ACHN (cell line): Measurements from ENCODE around the gene NIN.
"Not testable (repeated sequence)": the region's sequence is repeated elsewhere in the genome, so short reads cannot be mapped to it uniquely, and the experiment has no call there.

Experiments
- DNase-seq: peaks from one replicate; pipeline ENCODE4 v3.0.0-alpha.2; 2015
- in situ Hi-C: cut with HindIII; loops from 2 replicates; pipeline ENCODE4 v1.10.0; 2017; ENCODE audit warnings: low sequenced_read_pairs, low pct_ligation_motif_present, low pct_unique_long_range_greater_than_20kb

The NIN gene

DNA sequence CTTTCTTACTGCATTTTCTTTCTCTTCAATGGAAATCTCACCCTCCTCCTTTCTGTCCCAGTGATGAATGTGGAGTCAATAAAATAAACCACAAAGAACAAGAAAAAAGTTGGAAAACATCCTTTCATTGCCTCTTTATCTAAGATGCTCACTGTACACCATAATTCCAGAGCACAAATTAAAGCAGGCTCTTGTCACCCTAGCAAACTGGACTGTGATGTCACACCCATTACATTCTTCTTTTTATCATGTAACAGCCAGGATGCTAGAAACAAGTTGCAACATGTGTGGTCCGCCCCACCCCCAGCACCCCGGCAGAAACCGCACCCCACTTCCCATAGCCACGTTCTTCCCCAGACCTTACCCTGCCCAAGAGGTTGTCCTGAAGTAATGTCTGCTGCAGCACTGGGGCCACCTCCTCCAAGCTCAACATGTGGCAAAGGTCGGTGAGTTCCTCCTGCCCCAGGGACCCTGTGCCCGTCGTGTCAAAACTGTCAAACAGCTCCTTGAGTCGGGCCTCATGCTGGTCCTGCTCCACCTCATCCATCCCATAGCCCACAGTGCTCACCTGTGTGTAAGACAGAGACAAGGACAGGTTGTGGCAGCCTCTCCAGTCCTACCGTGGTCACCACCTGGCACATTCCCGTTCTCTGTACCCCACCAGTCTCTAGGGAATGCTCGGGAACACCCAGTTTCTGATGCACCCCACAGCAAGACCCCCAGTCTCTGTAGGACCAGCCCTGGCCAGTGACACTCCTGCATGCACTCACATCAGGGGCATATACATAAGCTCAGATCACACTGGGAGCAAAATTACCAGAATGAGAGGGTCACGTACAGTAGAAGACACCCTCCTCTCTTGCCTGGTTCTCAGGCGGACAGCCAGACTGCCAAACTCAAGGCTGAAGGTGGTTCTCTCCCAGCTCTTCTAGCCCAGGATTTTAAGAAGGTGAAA is 9.2 kb downstream of the NIN start:
- no peak for DNase-seq

DNA sequence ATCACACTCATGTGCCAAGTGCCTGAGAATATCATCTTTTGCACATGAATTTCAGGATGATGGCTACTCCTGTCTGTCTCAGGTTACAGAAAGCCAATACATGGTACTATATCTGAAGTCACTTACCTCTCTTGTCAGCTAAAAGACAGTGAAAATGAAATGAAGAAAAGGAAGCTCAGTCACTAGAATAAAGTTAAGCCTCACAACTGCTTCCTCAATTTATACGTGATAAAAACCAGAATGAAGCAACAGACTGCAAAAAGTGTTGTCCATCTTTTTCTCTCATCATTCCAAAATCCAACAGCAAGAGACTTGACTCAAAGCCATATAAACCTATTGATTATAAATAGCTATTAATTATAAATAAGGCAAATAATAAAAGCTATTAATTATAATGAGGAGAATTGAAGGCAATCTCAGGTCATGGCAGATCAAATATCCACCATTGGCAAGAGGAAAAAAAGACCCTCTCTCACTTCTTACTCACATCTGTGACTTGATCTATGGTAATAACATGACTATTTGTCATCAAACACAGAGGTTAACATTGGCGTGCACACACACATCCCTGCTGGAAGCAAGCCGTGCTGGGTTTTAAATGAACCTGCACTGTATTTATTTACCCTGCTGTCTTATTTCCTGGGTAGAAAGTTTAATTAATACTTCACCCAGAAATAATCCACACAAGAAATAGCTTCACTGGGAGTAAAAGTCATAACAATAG is 10.0 kb downstream of the NIN start:
- DNase-seq, result no peak
- in situ Hi-C loops, result no loop called here

More for the DNA sequence above, 9.2 kb downstream of the NIN start:
- in situ Hi-C loops, result no loop called here

DNA sequence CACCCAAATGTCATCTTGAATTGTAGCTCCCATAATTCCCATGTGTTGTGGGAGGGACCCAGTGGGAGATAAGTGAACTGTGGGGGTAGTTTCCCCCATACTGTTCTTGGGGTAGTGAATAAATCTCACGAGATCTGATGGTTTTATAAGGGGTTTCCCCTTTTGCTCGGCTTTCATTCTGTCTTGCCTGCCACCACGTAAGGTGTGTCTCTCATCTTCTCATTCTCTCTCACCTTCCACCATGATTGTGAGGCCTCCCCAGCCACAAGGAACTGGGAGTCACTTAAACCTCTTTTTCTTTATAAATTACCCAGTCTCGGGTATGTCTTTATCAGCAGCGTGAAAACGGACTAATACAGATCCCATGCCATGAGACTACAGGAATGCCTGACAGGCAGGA is 11.7 kb downstream of the NIN start:
- in situ Hi-C loops, DNase-seq: not testable (repeated sequence)

DNA sequence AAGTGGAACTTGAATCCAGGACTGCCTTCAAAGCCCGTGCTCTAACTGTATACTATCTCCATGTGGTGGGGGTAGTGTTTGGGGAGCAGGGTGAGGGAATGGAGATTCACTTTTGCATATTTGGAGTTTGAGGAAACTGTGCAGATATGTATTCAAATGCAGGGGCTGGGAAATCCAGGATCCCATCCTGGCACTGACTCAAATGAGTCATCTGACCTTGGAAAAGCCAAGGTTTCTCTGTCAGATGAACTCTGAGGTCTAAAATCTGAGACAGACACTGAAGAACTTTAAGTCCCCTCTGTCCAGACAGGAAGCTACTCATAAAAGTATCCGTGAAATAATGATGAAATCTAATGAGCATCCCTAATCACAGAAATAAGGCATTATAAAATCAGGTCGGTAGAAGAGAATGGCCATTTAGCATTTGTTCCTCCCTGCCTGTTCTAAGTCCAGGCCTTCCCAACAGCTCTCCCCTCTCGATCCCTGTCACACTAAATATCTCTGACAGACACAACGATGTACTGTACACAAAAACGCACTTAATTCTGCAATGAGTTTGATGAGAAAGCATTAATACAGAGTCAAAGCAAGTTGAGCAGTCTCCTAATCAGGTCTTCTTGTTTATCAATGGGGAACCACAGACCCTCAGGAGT is 14.4 kb downstream of the NIN start:
- in situ Hi-C loops, result no loop called here
- DNase-seq, result no peak

DNA sequence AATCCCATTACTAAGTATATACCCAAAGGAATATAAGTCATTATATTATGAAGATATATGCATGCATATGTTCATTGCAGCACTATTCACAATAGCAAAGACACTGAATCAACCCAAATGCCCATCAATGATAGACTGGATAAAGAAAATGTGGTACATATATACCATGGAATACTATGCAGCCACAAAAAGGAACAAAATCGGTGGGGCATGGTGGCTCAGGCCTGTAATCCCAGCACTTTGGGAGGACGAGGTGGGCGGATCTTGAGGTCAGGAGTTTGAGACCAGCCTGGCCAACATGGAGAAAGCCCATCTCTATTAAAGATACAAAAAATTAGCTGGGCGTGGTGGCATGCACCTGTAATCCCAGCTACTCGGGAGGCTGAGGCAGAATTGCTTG is 15.4 kb downstream of the NIN start:
- DNase-seq, in situ Hi-C loops: not testable (repeated sequence)

DNA sequence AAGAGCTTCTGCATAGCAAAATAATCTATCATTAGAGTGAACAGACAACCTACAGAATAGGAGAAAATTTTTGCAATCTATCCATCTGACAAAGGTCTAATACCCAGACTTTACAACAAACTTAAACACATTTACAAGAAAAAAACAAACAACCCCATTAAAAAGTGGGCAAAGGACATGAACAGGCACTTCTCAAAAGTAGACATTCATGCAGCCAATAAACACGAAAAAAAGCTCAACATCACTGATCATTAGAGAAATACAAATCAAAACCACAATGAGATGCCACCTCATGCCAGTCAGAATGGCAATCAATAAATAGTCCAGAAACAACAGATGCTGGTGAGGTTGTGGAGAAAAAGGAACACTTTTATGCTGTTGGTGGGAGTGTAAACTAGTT is 15.9 kb downstream of the NIN start:
- in situ Hi-C loops, DNase-seq: not testable (repeated sequence)

DNA sequence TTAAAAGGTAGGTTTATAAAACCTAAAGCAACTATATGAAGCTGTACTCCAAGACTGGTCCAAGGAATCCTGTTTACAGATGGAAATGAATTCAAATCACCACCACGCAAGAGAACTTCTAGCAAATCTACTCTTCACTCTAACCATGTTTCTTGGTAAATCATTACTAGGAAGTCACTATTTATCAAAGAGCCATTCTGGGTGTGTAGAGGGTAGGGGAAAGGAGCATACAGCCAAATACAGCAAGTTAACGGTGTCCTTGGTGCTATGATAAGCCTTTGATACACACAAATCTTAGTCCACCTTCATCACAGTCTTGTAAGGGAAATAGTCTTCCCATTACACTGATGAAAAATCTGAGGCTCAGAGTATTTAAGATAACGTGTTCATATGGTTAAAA is 16.8 kb downstream of the NIN start:
- DNase-seq, result no peak
- in situ Hi-C loops, result no loop called here

DNA sequence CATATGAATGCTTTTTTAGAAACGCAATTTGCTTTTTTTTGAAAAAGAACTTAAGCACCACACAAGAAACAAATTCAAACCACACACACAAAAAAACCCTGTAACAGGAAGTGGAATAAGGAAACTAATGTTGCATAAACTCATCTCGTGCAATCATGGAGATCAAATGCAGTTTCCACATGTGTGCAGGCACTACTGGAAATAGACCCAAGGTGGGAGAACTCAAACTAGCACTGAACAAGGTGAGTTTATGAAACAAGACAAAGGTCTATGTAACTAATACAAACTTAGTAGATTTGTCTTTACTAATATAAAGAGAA is 17.5 kb downstream of the NIN start:
- DNase-seq, result no peak
- in situ Hi-C loops, result no loop called here

DNA sequence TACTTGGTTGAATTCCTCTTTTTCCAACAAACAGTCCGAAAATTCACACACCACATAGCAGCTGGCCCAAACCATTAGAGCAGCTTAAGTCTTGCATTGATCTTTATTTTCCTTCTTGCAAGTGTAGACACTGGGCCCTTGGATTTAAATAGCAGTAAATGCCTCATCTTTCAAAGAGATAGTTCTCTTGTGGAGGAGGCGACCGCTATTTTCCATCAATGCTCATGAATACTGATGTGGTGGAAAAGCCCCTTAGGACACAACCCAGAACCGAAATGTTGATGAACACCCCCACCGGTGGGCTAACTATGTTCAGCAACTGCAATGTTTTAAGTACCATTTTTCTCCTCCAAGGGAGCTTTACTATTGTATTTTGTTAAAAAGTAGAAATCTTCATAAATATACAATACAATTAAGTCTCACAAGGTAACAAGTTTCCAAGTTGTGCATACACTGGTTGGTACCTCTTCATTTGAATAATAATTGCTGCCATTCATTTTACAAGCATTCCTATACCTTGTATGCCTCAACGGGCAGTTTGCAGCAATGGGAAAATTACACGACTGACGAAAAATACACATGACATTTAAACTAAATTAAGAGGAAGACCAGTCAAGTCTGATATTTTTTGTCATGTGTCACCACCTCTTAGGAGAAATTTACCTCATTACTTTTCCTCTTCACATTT is 18.0 kb downstream of the NIN start:
- DNase-seq, result no peak
- in situ Hi-C loops, result no loop called here

DNA sequence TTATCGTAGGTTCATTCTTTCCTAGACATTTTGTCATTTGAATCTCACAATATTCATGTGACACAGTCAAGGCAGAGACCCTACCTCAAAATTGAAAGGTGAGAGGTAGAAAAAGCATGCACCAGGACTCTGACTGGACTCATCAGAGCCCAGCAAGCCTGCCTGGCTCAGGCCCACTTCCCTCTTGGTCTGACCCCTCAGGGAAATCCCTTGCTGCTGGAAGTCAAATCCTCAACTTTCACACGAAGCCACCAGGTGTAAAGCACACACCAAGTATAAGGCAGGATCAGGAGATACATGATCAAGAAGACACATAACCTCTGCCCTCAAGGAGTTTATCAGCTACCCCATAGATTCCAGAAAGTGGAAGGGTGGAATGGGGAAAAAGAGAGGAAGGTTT is 18.8 kb downstream of the NIN start:
- no peak for DNase-seq
- in situ Hi-C loops, result no loop called here

DNA sequence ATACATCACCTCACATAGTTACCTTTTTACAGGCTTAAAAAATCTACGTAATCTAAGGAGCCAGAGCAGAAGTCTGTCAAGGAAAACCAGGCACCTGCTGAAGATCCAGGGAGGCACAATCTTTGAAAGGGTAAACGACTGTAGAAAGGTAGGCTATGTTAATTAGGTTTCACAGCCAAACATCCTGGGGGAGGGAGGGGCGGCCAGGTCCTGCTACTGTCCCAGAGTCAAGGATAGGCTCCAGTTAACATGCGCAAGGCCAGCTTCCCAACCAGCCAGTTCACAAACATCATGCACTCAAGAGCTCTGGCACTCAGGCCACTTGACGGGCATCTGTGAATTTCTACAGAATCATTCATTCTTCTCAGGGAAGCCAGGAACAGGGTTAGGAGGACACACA is 22.9 kb downstream of the NIN start:
- DNase-seq, result no peak
- in situ Hi-C loops, result no loop called here

DNA sequence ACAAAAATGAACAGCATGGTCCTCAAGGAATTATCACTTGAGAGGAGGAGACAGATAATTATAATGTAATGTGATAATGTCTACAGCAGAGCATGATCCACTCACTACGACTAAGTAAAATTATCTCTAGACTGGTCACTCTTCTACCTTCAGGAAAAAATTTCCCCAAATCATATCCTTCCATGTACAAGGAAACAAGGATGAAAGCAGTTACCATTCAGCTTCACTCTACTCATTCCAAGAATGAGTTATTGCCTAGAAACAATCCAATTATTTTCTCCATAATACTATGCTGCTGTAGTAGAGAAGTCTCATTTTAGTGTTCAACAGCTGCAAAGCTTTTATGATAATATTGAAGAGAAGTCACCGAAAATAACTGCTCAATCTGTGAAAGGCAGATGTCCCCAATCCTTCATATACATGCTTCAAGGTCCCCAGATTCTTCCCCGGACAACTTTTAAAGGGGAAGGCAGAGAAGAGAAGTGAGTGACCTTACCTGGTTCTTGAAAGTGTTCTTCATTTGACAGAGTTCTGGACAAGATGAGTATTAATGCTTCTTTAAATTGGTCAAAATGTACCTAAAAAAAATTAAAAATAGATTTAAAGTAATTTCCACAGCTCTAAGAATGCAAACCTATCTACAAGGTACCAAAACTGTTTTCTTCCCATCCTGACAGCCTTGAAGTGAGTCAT is 24.6 kb downstream of the NIN start:
- in situ Hi-C loops, result no loop called here
- no peak for DNase-seq

DNA sequence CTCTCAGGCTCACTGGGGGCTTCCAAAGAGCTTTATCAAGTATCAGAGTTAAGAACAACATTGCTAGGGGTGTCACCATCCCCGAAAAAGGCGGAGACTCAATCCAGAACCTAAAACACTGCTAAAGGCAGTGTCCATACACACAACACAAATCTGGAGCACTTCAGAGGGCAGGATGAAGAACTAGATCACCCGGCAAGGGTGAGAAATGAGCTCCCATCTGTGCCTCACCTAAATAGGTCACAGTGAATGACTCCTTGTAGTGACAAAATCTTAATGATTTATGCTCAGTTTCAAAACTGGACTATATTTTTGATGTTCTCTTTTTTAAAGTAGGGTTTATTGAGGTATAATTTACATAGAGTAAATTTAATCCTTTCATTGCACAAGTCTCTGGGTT is 25.6 kb downstream of the NIN start:
- no peak for DNase-seq
- in situ Hi-C loops, result no loop called here

DNA sequence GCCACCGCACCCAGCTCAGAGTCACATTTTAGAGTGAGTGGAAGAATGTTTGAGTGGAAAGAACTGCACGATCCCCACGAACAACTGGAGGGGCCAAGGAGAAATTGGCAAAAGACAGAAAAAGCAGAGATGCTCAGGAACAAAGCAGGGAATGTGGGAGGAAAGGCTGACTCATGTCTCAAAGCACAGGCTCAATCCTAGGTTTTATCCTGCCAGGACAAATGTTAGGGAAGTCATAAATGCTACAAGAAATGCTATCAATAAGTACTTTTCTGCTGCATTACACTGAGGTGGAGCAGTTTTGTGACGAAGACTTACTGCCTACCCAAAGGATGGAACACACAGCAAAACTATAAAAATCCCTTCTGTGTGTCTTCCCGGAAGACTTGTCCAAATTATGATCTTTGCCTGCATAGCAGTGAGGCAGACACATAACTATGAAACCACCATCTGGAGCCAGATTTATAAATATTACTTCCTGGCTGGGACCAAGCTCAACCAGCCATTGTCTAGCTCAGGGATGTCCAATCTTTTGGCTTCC is 26.7 kb downstream of the NIN start:
- no peak for DNase-seq

DNA sequence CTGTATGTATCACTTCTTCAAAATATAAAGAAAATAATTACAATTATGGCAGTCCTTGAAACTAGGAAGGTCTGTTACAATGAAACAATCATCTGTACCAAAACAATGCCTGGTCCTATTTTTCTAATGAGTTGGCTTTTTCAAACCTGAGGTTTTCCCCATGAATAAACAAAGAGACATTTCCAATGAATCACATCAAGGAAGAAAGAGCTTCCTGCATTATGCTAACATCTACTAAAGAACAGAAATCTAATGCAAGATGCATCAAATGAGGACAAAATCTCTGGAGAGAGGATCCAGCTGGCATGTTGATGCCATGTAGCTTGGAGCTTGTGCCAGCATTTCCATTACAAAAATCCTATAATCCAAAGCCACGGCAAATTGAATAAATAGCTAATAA is 29.3 kb downstream of the NIN start:
- DNase-seq, result no peak
- in situ Hi-C loops, result no loop called here

More for the DNA sequence above, 26.7 kb downstream of the NIN start:
- in situ Hi-C loops, result no loop called here

DNA sequence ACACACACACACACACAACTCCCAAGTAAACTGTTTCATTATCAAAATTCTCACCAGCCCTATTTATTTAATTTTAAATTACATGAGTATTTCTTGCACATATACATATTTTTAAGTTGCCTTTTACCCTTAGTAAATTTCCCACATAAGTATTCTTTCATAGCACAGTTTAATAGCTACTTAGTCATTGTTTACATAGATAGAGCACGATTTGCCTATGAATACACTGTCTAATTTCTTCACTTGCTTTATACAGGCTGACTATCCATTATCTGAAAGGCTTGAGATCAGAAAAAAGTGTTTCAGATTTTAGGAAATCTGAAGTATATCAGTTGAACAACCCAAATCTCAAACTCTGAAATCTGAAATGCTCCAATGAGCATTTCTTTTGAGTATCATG is 30.9 kb downstream of the NIN start:
- DNase-seq, result no peak
- in situ Hi-C loops, result no loop called here

DNA sequence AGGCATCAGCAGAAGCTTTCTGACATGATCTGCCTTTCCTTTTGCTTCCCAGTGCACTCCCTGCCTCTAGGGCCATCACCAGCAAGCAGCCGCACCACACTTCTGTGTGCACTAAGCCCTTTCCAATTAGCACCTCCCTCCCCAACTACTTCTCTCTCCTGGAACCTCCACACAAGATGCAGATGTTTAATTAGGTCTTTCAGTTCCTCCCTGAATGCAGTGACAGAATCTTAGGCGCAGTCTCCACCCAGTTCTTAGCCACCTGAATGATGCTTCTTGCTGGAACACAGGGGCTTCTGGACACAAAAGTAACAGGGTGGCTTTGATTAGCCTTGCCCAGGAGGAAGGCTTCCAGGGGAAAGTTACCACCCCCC is 32.9 kb downstream of the NIN start:
- in situ Hi-C loops, result no loop called here
- DNase-seq, result no peak
